Left colon (tissue), 2 donors: ENCODE data around the gene TMEM62. TPM values are rescaled to one million over a fixed set of nuclear protein-coding genes. Genes with fewer than 3 reads are reported as not detected.
"Not testable (repeated sequence)": the region's sequence is repeated elsewhere in the genome, so short reads cannot be mapped to it uniquely, and the experiment has no call there.

Source experiments
- ATAC-seq: fragments of 200-7000 bp; cut with Tn5 transposase; one replicate; pipeline ENCODE4 v1.9.1; 2020; ENCODE audit warnings: mild to moderate bottlenecking, moderate library complexity
- DNase-seq, 2 donors: peaks; one replicate each; pipeline ENCODE4 v3.0.0-alpha.2; 2020
- intact Hi-C, 2 donors: fragments of 100-400 bp; cut with DNase I in 1 of 2; cut with micrococcal nuclease in 1 of 2; formaldehyde crosslinking; loops; one replicate each; pipeline versions ENCODE4 v1.11.2 to v1.14.0; 2022; cut with DNase I, micrococcal nuclease
- total RNA-seq, 2 donors: library from RNA; stranded (reverse); fragmentation: NEBNext Ultra II Directional; extraction: Animal tissue kit (Norgen Biotek cat#: 25700); gene quantifications; one replicate each; pipeline ENCODE4 v1.2.1, GENCODE V29; 2021
- donor health status: DM: no; HTN: no; CAD: no.
- donor health status: DM: yes; HTN: yes; CAD: no.

The TMEM62 gene
- total RNA-seq, 2 donors from 2014 or later: 37.9 to 48.9 TPM

- ATAC-seq: peak; percentile 98
- DNase-seq: peak; percentile 33 to 35
- intact Hi-C loops: no loop called here
Observed at GRCh38 chr15:43111354-43111753, 22.0 kb upstream of the TMEM62 start.

GRCh38 chr15:43118286-43118685 lies 15.1 kb upstream of the TMEM62 start:
- intact Hi-C loops: no loop called here
- no peak for ATAC-seq
- no peak for DNase-seq

- no peak for DNase-seq
- no peak for ATAC-seq
- intact Hi-C loops: no loop called here
Observed at GRCh38 chr15:43118829-43119228, 14.6 kb upstream of the TMEM62 start.

GRCh38 chr15:43121863-43122262 lies 11.5 kb upstream of the TMEM62 start:
- ATAC-seq: no peak
- intact Hi-C loops: no loop called here
- no peak for DNase-seq

- intact Hi-C loops: no loop called here
- no peak for DNase-seq
- peak; percentile 14 for ATAC-seq
Observed at GRCh38 chr15:43125100-43125661, 8.2 kb upstream of the TMEM62 start.

- DNase-seq (no peak), ATAC-seq (peak; percentile 46)
- intact Hi-C loops: no loop called here
Observed at GRCh38 chr15:43126356-43126755, 7.0 kb upstream of the TMEM62 start.

GRCh38 chr15:43127752-43128151 lies 5.6 kb upstream of the TMEM62 start:
- no peak for DNase-seq
- intact Hi-C loops: no loop called here
- ATAC-seq: peak; percentile 76

- ATAC-seq, DNase-seq, intact Hi-C loops: not testable (repeated sequence)
Observed at GRCh38 chr15:43128174-43128979, 5.0 kb upstream of the TMEM62 start.

GRCh38 chr15:43128980-43129335 lies 4.4 kb upstream of the TMEM62 start:
- ATAC-seq (no peak), DNase-seq (no peak)
- intact Hi-C loops: no loop called here

GRCh38 chr15:43132830-43133429 lies 456 bp upstream of the TMEM62 start:
- DNase-seq (peak; percentile 53 to 62), ATAC-seq (peak; percentile 35)
- intact Hi-C loops: no loop called here

- intact Hi-C loops: no loop called here
- ATAC-seq (peak; percentile 3), DNase-seq (no peak)
Observed at GRCh38 chr15:43134157-43134635, 810 bp downstream of the TMEM62 start.

- intact Hi-C loops: no loop called here
Observed at GRCh38 chr15:43135351-43135750, 2.0 kb downstream of the TMEM62 start.

GRCh38 chr15:43143203-43143941 lies 10.0 kb downstream of the TMEM62 start:
- DNase-seq (no peak), ATAC-seq (no peak)
- intact Hi-C loops: no loop called here

More at GRCh38 chr15:43135351-43135750, 2.0 kb downstream of the TMEM62 start:
- DNase-seq: no peak
- no peak for ATAC-seq

- DNase-seq (no peak), ATAC-seq (no peak)
- intact Hi-C loops: no loop called here
Observed at GRCh38 chr15:43144512-43144911, 11.1 kb downstream of the TMEM62 start.

- no peak for DNase-seq
- no peak for ATAC-seq
- intact Hi-C loops: no loop called here
Observed at GRCh38 chr15:43146184-43146583, 12.8 kb downstream of the TMEM62 start.

- intact Hi-C loops: no loop called here
- DNase-seq: no peak
- ATAC-seq: no peak
Observed at GRCh38 chr15:43150191-43150929, 17.0 kb downstream of the TMEM62 start.

GRCh38 chr15:43151688-43152087 lies 18.3 kb downstream of the TMEM62 start:
- DNase-seq: no peak
- intact Hi-C loops: no loop called here
- ATAC-seq: no peak

- intact Hi-C loops: no loop called here
- DNase-seq (no peak), ATAC-seq (no peak)
Observed at GRCh38 chr15:43153269-43153668, 19.9 kb downstream of the TMEM62 start.

GRCh38 chr15:43165801-43166325 lies 32.5 kb downstream of the TMEM62 start:
- intact Hi-C loops: no loop called here
- ATAC-seq: no peak

More at GRCh38 chr15:43165801-43166325, 32.5 kb downstream of the TMEM62 start:
- no peak for DNase-seq
